ENCODE measurements around the gene ANKRD33. TPM values are rescaled to one million over a fixed set of nuclear protein-coding genes. Genes with fewer than 3 reads are reported as not detected.

ANKRD33 gene
- total and polyA plus RNA-seq, 4 donors: 0.54 TPM; not detected in 3

- H3K4me1 ChIP-seq (ENCODE audit: control insufficient read depth in 1 of 2, insufficient read depth in 2 of 2, low read length in 2 of 2): no peaks in the 10 kb centered on the region
- no peaks in the 10 kb centered on the region for H3K9me3 ChIP-seq (ENCODE audit: control insufficient read depth, low read length)
- DNase-seq (peak in 1 of 2 donors; percentile 73), ATAC-seq (ENCODE audit: low FRiP score) (peak; percentile 69)
- intact Hi-C loops (cut with DNase I): no loop called here
- H3K27ac ChIP-seq (ENCODE audit: low read depth in 1 of 2, low read length in 2 of 2): no peak overlapping the region
- no peaks in the 10 kb centered on the region for H3K36me3 ChIP-seq (ENCODE audit: control insufficient read depth in 1 of 2, insufficient read depth in 2 of 2, low read length in 1 of 2)
- H3K27me3 ChIP-seq (ENCODE audit: control insufficient read depth in 1 of 2, insufficient read depth in 2 of 2, low read length in 1 of 2): no peaks in the 10 kb centered on the region
- no peak overlapping the region for H3K4me3 ChIP-seq (ENCODE audit: low read length in 2 of 2)
- 66% methylated on average over 16 of the region's 16 CpGs for WGBS, 2 donors
These were observed 35.0 kb downstream of the ANKRD33 start for GRCh38 chr12:51922762-51923505.

DNA sequence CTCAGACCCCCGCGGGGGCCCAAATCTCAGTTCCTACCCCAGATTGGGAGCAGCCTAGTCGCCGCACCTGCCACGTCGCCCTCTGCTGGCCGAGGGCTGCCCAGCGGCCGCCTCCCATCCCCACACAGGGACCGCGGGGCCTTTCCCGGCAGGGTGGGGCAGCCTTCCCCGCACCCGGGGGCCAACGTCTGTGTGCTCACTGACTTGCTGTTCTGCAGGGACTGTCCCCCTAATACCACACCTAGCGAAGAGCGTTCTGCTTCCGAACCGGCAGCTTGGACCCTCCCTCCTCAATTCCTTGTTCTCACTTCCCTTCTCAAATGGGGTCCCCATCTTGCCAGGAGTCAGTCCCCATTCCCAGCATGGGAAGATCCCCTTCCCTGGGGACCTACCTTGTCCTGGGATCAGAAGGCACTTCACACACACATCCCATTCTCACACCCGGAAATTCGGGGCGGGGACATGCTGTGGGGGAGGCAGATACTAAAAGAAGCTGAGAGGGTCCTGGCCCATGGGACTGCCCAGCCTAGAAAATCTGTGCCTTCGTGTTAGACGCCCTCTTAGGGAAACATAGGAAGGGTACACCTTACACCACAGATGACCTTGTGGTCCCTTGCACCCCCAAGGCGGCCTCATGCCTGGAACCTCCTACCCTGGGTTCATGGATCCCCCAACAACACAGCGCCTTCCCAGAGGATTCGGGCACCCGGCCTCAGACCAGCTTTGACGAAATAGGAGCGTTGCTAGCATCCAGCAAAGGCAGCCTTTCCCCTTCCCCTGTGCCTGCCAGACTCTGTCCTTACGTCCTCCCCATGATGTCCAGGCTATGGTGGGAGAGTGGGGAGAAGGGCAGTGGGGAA, 35.8 kb downstream of the ANKRD33 start:
- Histone ChIP-seq H3K4me3 (ENCODE audit: low read length in 2 of 2) (no peak overlapping the region), H3K27ac (ENCODE audit: low read depth in 1 of 2, low read length in 2 of 2) (no peak overlapping the region), H3K36me3 (ENCODE audit: control insufficient read depth in 1 of 2, insufficient read depth in 2 of 2, low read length in 1 of 2) (no peaks in the 10 kb centered on the region), H3K9me3 (ENCODE audit: control insufficient read depth, low read length) (no peaks in the 10 kb centered on the region), H3K27me3 (ENCODE audit: control insufficient read depth in 1 of 2, insufficient read depth in 2 of 2, low read length in 1 of 2) (no peaks in the 10 kb centered on the region), H3K4me1 (ENCODE audit: control insufficient read depth in 1 of 2, insufficient read depth in 2 of 2, low read length in 2 of 2) (no peaks in the 10 kb centered on the region)
- intact Hi-C loops (cut with DNase I): no loop called here
- DNase-seq (peak; percentile 76 to 88), ATAC-seq (ENCODE audit: low FRiP score) (peak; percentile 85)
- WGBS, 2 donors: 37% methylated on average over 31 of the region's 31 CpGs

DNA sequence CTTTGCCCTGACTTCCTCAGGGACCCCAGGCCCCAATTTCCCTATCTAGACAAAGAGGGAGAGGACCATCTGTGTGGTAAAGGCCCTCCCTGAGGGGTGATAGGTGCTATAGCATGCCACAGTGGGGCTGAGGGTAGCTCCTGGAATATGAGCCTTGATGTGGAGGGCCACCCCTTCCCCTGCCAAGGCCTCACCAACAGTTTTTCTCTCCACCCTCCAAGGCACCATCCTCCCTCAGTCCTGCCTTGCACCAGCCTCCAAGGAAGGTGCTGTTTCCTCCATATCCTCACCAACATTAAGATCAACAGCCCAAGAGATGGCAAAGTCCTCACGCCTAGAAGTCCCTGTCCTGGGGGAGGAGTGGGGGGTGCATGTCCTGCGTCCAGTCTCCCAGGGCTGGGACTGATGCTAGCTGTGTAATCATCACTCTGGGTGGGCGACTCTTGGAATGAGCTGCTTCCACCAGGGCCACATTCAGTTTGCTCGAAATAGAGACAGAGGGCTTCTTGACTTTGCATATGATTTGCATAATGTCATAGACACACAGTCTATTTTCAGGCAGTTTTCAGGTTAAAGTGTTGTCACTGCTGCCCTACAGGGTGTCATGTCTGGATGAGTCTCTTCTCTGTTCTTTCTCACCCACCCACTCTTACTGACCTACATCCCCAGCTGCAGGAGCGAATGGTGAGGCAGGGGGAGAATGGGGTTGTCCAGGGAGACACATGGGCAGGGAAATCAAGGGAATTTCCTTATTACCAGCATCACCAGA, 36.8 kb downstream of the ANKRD33 start:
- Histone ChIP-seq H3K4me3 (ENCODE audit: low read length in 2 of 2) (no peak overlapping the region), H3K27ac (ENCODE audit: low read depth in 1 of 2, low read length in 2 of 2) (no peak overlapping the region), H3K9me3 (ENCODE audit: control insufficient read depth, low read length) (no peaks in the 10 kb centered on the region), H3K36me3 (ENCODE audit: control insufficient read depth in 1 of 2, insufficient read depth in 2 of 2, low read length in 1 of 2) (no peaks in the 10 kb centered on the region), H3K4me1 (ENCODE audit: control insufficient read depth in 1 of 2, insufficient read depth in 2 of 2, low read length in 2 of 2) (no peaks in the 10 kb centered on the region), H3K27me3 (ENCODE audit: control insufficient read depth in 1 of 2, insufficient read depth in 2 of 2, low read length in 1 of 2) (no peaks in the 10 kb centered on the region)
- ATAC-seq (ENCODE audit: low FRiP score) (no peak), DNase-seq (no peak)
- intact Hi-C loops (cut with DNase I): no loop called here
- WGBS, 2 donors: 89 to 97% methylated on average over 5 of the region's 5 CpGs

DNA sequence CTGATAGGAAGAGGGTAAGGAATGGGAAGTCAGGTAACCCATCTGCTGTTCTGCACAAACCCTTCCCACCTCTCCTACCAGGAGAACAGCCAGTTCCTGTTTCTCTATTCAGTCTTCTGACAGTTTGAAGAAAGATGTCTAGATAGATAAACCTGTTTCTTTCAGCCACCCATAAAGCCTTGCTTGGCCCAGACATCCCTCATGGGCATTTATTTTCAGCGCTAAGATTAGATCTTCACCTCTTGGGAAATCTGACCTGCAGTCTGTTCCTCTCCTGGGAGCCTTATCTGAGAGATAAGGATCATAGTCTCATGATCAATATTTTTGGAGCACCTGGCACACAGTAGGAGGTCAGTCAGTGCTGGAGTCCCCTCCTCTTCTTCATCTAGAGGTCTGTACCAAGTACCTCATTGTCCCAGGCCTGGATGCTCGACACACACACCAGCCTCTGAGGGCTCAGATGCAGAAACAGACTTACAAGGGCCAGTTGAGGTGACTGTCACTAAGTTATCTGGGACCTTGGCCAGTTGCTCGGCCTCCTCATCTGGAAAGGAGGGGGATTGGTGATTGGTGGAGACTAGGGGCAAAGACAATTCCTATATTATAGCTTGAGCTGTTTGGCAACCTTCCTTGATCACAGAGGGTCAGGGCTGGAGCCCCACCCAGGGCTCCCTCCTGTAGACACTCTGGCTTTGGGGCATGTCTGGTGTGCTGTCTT, 37.6 kb downstream of the ANKRD33 start:
- Histone ChIP-seq H3K27me3 (ENCODE audit: control insufficient read depth in 1 of 2, insufficient read depth in 2 of 2, low read length in 1 of 2) (no peaks in the 10 kb centered on the region), H3K4me1 (ENCODE audit: control insufficient read depth in 1 of 2, insufficient read depth in 2 of 2, low read length in 2 of 2) (no peaks in the 10 kb centered on the region), H3K27ac (ENCODE audit: low read depth in 1 of 2, low read length in 2 of 2) (no peak overlapping the region), H3K36me3 (ENCODE audit: control insufficient read depth in 1 of 2, insufficient read depth in 2 of 2, low read length in 1 of 2) (no peaks in the 10 kb centered on the region), H3K9me3 (ENCODE audit: control insufficient read depth, low read length) (no peaks in the 10 kb centered on the region), H3K4me3 (ENCODE audit: low read length in 2 of 2) (no peak overlapping the region)
- DNase-seq (no peak), ATAC-seq (ENCODE audit: low FRiP score) (no peak)
- intact Hi-C loops (cut with DNase I): no loop called here
- 71 to 72% methylated on average over 3 of the region's 3 CpGs for WGBS, 2 donors

GRCh38 chr12:51926064-51926632, 38.2 kb downstream of the ANKRD33 start:
- Histone ChIP-seq H3K4me1 (ENCODE audit: control insufficient read depth in 1 of 2, insufficient read depth in 2 of 2, low read length in 2 of 2) (no peaks in the 10 kb centered on the region), H3K36me3 (ENCODE audit: control insufficient read depth in 1 of 2, insufficient read depth in 2 of 2, low read length in 1 of 2) (no peaks in the 10 kb centered on the region), H3K27me3 (ENCODE audit: control insufficient read depth in 1 of 2, insufficient read depth in 2 of 2, low read length in 1 of 2) (no peaks in the 10 kb centered on the region), H3K4me3 (ENCODE audit: low read length in 2 of 2) (no peak overlapping the region), H3K27ac (ENCODE audit: low read depth in 1 of 2, low read length in 2 of 2) (no peak overlapping the region), H3K9me3 (ENCODE audit: control insufficient read depth, low read length) (no peaks in the 10 kb centered on the region)
- intact Hi-C loops (cut with DNase I): no loop called here
- 79 to 81% methylated on average over 8 of the region's 8 CpGs for WGBS, 2 donors
- no peak for ATAC-seq (ENCODE audit: low FRiP score)
- DNase-seq: no peak

GRCh38 chr12:51926718-51927117, 38.8 kb downstream of the ANKRD33 start:
- no peak overlapping the region for H3K27ac ChIP-seq (ENCODE audit: low read depth in 1 of 2, low read length in 2 of 2)
- H3K4me1 ChIP-seq (ENCODE audit: control insufficient read depth in 1 of 2, insufficient read depth in 2 of 2, low read length in 2 of 2): no peaks in the 10 kb centered on the region
- DNase-seq (no peak), ATAC-seq (ENCODE audit: low FRiP score) (no peak)
- H3K27me3 ChIP-seq (ENCODE audit: control insufficient read depth in 1 of 2, insufficient read depth in 2 of 2, low read length in 1 of 2): no peaks in the 10 kb centered on the region
- WGBS, 2 donors: 90% methylated on average over 2 of the region's 2 CpGs
- no peaks in the 10 kb centered on the region for H3K36me3 ChIP-seq (ENCODE audit: control insufficient read depth in 1 of 2, insufficient read depth in 2 of 2, low read length in 1 of 2)
- H3K9me3 ChIP-seq (ENCODE audit: control insufficient read depth, low read length): no peaks in the 10 kb centered on the region
- intact Hi-C loops (cut with DNase I): no loop called here
- no peak overlapping the region for H3K4me3 ChIP-seq (ENCODE audit: low read length in 2 of 2)

DNA sequence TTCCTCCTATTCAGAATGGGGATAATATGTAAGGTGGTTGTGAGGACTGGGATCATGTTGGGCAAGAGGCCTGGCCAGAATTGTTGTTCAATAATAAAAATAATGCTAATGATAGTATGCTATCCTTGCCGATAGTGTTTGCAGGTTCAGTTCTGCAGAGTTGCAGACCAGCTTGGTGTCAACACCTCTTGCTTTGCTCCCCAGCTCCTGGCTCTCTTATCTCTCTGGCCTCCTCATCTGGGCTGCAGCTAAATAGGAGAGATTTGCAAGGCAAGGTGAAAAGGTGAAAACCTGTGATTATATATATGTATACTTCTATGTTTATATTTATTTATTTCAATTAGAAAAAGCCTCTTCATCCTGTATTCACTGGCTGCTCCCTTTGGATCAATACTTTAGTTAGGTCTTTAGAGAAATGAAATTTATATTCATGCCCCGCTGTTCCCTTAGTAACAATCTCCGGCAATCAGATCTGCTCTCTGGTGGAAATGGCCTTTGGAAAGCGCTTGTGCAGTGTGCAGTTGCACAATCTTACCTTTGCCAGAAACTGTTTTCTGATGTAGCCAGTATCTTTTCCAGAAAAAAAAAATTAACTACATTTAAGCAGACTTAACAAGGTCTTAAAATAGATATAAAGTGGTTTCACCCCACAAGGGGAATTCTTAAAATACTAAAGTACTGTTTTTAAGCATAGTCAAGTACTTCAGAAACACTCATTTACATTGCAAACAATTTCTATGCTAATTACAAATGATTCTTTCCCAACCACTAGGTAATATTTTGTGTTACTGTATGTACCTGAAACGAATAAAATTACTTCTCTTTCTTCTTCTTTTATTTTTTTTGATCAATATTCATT, 44.5 kb downstream of the ANKRD33 start:
- H3K27me3 ChIP-seq (ENCODE audit: control insufficient read depth in 1 of 2, insufficient read depth in 2 of 2, low read length in 1 of 2): no peaks in the 10 kb centered on the region
- ATAC-seq (ENCODE audit: low FRiP score) (no peak), DNase-seq (no peak)
- 90 to 93% methylated on average over 5 of the region's 5 CpGs for WGBS, 2 donors
- H3K27ac ChIP-seq (ENCODE audit: low read depth in 1 of 2, low read length in 2 of 2): no peak overlapping the region
- intact Hi-C loops (cut with DNase I): loop anchor here in 1 of 2 donors (5.0 kb wide), 1 partner anchor 440 kb away; no protein-coding TSS in a partner anchor
- no peaks in the 10 kb centered on the region for H3K9me3 ChIP-seq (ENCODE audit: control insufficient read depth, low read length)
- no peak overlapping the region for H3K4me3 ChIP-seq (ENCODE audit: low read length in 2 of 2)
- no peaks in the 10 kb centered on the region for H3K36me3 ChIP-seq (ENCODE audit: control insufficient read depth in 1 of 2, insufficient read depth in 2 of 2, low read length in 1 of 2)
- no peaks in the 10 kb centered on the region for H3K4me1 ChIP-seq (ENCODE audit: control insufficient read depth in 1 of 2, insufficient read depth in 2 of 2, low read length in 2 of 2)

All from aorta (tissue), 5 donors.